H1 (cell line): ENCODE data around the gene TPPP3.

Experiments used
- CEBPB ChIP-seq: IDR thresholded peaks from 2 replicates; pipeline ENCODE4 v1.6.1; 2012; ENCODE audit warnings: low read depth, low read length
- CHD2 ChIP-seq: IDR thresholded peaks from 2 replicates; pipeline ENCODE4 v1.6.1; 2012; ENCODE audit warnings: low read length, improper control_type of control experiment
- EP300 ChIP-seq, 2 experiments: IDR thresholded peaks; 1 replicate in 1 of 2; 2 replicates in 1 of 2; pipeline ENCODE4 v1.6.1; 2011 to 2012; ENCODE audit warnings: low read depth in 2 of 2, low read length in 2 of 2, mild to moderate bottlenecking in 2 of 2, borderline replicate concordance in 1 of 2, inconsistent platforms in 1 of 2, moderate library complexity in 1 of 2
- GABPA ChIP-seq: IDR thresholded peaks from 2 replicates; pipeline ENCODE4 v1.6.1; 2011; ENCODE audit warnings: mild to moderate bottlenecking, low read length, moderate library complexity, borderline replicate concordance; ENCODE audit not compliant: insufficient read depth
- MAFK ChIP-seq: IDR thresholded peaks from 2 replicates; pipeline ENCODE4 v1.6.1; 2012; ENCODE audit warnings: low read depth, mild to moderate bottlenecking, improper control_type of control experiment, low read length
- POLR2A ChIP-seq, 2 experiments: IDR thresholded peaks; 1 replicate in 1 of 2; 2 replicates in 1 of 2; pipeline ENCODE4 v1.6.1; 2011; ENCODE audit warnings: low read depth in 2 of 2, low read length in 2 of 2, mild to moderate bottlenecking in 2 of 2; ENCODE audit errors: control extremely low read depth in 1 of 2
- POLR2AphosphoS5 ChIP-seq: IDR thresholded peaks from 2 replicates; pipeline ENCODE4 v1.6.1; 2011; ENCODE audit warnings: low read depth, low read length
- TAF1 ChIP-seq: IDR thresholded peaks from 2 replicates; pipeline ENCODE4 v1.6.1; 2011; ENCODE audit warnings: mild to moderate bottlenecking, low read depth, low read length
- TBP ChIP-seq: IDR thresholded peaks from 2 replicates; pipeline ENCODE4 v1.6.1; 2011; ENCODE audit warnings: low read depth, low read length, improper control_type of control experiment
- TCF12 ChIP-seq: IDR thresholded peaks from 2 replicates; pipeline ENCODE4 v1.6.1; 2011; ENCODE audit warnings: low read depth, mild to moderate bottlenecking, low read length
- ZNF274 ChIP-seq: IDR thresholded peaks from 2 replicates; pipeline ENCODE4 v1.7.0; 2012; ENCODE audit warnings: low read length, borderline replicate concordance; ENCODE audit errors: extremely low read depth
- TF ChIP-seq, protein P1 (sequence below), 3 experiments: IDR thresholded peaks; 1 replicate in 2 of 3; 2 replicates in 1 of 3; pipeline versions ENCODE4 v1.5.1 to v1.6.1; 2011; ENCODE audit warnings: low read length in 3 of 3, mild to moderate bottlenecking in 3 of 3, inconsistent platforms in 2 of 3, low read depth in 1 of 3, moderate library complexity in 1 of 3; ENCODE audit not compliant: insufficient read depth in 1 of 3; ENCODE audit errors: control extremely low read depth in 1 of 3
- TF ChIP-seq, protein P2 (sequence below): IDR thresholded peaks from 2 replicates; pipeline ENCODE4 v1.6.1; 2011; ENCODE audit warnings: low read length, improper control_type of control experiment

DNA sequence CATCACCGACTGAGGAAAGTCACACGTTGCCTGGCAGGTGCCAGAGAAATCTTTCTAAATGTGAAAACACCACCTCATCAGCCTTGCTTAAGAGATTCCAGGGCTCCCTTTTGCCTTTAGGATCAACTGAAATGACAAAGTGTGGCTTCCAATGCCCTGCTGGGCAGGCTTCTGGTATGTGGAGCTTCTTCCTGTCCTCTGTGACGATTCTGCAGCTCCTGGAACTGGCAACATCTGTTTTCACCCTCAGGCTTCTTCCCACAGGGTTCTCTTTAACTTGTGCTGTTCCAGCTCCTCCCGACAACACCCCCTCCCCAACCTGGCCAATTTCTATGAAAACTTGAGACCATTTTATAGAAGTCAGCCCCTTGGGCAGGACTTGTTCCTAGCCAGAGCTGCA is 27.7 kb upstream of the TPPP3 start:
- TF ChIP-seq, protein P1, sequence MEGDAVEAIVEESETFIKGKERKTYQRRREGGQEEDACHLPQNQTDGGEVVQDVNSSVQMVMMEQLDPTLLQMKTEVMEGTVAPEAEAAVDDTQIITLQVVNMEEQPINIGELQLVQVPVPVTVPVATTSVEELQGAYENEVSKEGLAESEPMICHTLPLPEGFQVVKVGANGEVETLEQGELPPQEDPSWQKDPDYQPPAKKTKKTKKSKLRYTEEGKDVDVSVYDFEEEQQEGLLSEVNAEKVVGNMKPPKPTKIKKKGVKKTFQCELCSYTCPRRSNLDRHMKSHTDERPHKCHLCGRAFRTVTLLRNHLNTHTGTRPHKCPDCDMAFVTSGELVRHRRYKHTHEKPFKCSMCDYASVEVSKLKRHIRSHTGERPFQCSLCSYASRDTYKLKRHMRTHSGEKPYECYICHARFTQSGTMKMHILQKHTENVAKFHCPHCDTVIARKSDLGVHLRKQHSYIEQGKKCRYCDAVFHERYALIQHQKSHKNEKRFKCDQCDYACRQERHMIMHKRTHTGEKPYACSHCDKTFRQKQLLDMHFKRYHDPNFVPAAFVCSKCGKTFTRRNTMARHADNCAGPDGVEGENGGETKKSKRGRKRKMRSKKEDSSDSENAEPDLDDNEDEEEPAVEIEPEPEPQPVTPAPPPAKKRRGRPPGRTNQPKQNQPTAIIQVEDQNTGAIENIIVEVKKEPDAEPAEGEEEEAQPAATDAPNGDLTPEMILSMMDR (IDR thresholded peaks at IDR 0.05; ENCODE audit: control extremely low read depth in 1 of 3, insufficient read depth in 1 of 3, low read depth in 1 of 3, low read length in 3 of 3), result no peak
- no peak for TF ChIP-seq TAF1
- no peak for TF ChIP-seq ZNF274
- no peak for TF ChIP-seq CHD2
- TF ChIP-seq POLR2AphosphoS5, result no peak
- TF ChIP-seq CEBPB, result no peak
- TF ChIP-seq POLR2A (IDR thresholded peaks at IDR 0.05; ENCODE audit: control extremely low read depth in 1 of 2, low read depth in 2 of 2, low read length in 2 of 2), result no peak
- no peak for TF ChIP-seq TBP
- TF ChIP-seq, protein P2, sequence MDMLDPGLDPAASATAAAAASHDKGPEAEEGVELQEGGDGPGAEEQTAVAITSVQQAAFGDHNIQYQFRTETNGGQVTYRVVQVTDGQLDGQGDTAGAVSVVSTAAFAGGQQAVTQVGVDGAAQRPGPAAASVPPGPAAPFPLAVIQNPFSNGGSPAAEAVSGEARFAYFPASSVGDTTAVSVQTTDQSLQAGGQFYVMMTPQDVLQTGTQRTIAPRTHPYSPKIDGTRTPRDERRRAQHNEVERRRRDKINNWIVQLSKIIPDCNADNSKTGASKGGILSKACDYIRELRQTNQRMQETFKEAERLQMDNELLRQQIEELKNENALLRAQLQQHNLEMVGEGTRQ, result no peak
- no peak for TF ChIP-seq EP300 (IDR thresholded peaks at IDR 0.05; ENCODE audit: borderline replicate concordance in 1 of 2, low read depth in 2 of 2, low read length in 2 of 2)
- no peak for TF ChIP-seq MAFK
- no peak for TF ChIP-seq TCF12
- no peak for TF ChIP-seq GABPA
